ENCODE results near the gene CYP1B1. TPM values are rescaled to one million over a fixed set of nuclear protein-coding genes. Genes with fewer than 3 reads are reported as not detected.
A peak's percentile ranks its signal among the peaks of the same experiment; 100 is the strongest.

Gene CYP1B1
- polyA plus RNA-seq, 3 donors = 63.2 to 250 (median 162) TPM

DNA sequence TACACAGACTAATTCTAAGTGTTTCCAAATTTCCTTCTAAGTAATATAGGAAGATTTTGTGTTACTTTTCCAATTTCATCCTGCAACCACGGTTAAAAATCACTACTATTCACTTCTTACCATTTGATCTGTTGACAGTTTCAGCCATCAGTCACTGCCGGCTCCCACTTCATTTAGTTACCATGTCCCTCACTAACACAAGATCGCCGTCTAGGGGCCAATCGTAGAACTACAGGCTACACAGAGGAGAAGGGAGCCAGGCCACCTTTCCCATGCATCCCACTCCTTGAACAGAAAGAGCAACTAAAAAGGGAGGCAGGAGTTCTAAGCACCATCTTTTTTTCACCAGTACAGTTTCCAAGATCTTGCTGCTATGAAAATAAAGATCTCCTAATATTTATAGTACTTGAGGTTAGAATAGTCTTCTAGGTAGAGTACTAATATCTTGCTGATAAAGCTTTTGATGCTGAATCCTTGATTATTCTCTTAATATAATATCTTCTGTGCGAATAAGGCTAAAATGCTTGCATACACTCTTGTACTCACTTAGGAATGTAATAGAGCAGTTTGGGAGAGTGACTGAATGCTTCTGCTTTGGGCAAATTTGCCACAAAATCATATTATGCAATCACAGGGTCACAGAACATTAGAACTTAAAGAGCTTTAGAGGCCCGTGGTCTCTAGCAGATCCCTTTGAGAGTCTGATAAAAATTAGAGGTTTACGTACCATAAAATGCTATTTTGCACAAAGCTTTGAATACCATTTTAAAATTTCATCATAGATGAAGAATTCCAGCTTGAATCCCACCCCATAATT lies 39.5 kb upstream of the CYP1B1 start:
- H3K9me3 Mint-ChIP-seq = peaks cover 0 to 8% (median 2%) of the 10 kb centered on the region in 7 donors
- WGBS (ENCODE audit: insufficient coverage) = 0% methylated on average over 5 of the region's 8 CpGs
- Histone ChIP-seq H3K36me3 (replicated peaks in 1 of 2; ENCODE audit: control insufficient read depth in 1 of 2, insufficient read depth in 2 of 2, low read length in 2 of 2) (no peaks in the 10 kb centered on the region), H3K4me3 (replicated peaks in 1 of 3; ENCODE audit: low read depth in 2 of 3, low read length in 3 of 3) (peak overlapping the region in 1 of 3 experiments; percentile 37), H3K9me3 (replicated peaks in 1 of 2; ENCODE audit: control insufficient read depth in 1 of 2, insufficient read depth in 1 of 2, low read length in 2 of 2) (no peaks in the 10 kb centered on the region), H3K4me2 (replicated peaks; ENCODE audit: extremely low read depth, low read length, poor library complexity, severe bottlenecking) (peak overlapping the region; percentile 52), H3K9ac (ENCODE audit: insufficient read depth, low read length, poor library complexity, severe bottlenecking) (no peak overlapping the region), H3K27me3 (ENCODE audit: control insufficient read depth in 2 of 2, insufficient read depth in 2 of 2, low read length in 2 of 2) (no peaks in the 10 kb centered on the region), H3K79me2 (ENCODE audit: insufficient read depth, low read length) (no peaks in the 10 kb centered on the region), H3K27ac (ENCODE audit: low read depth in 1 of 2, low read length in 2 of 2) (peak overlapping the region in 1 of 2 donors; percentile 88), H3K4me1 (ENCODE audit: control insufficient read depth in 1 of 2, insufficient read depth in 2 of 2, low read length in 2 of 2) (peaks cover 46 to 55% of the 10 kb centered on the region in 2 donors), H4K20me1 (ENCODE audit: insufficient read depth, low read length) (no peaks in the 10 kb centered on the region), H2AFZ (ENCODE audit: insufficient read depth, low read depth, low read length, poor library complexity, severe bottlenecking) (peak overlapping the region; percentile 32)
- intact Hi-C loops (cut with micrococcal nuclease) = no loop called here
- peak; percentile 67 to 84 (median 83) for DNase-seq
- H3K27ac Mint-ChIP-seq = peak overlapping the region; percentile 83 to 94 (median 94)
- peaks cover 4 to 7% of the 10 kb centered on the region in 2 donors for H3K36me3 Mint-ChIP-seq
- H3K27me3 Mint-ChIP-seq (ENCODE audit: low read depth in 3 of 3) = peaks cover 0 to 2% (median 0%) of the 10 kb centered on the region in 3 donors
- peak overlapping the region; percentile 27 to 64 for H3K4me3 Mint-ChIP-seq
- peaks cover 57% of the 10 kb centered on the region for H3K4me1 Mint-ChIP-seq
- TF ChIP-seq, protein P1, sequence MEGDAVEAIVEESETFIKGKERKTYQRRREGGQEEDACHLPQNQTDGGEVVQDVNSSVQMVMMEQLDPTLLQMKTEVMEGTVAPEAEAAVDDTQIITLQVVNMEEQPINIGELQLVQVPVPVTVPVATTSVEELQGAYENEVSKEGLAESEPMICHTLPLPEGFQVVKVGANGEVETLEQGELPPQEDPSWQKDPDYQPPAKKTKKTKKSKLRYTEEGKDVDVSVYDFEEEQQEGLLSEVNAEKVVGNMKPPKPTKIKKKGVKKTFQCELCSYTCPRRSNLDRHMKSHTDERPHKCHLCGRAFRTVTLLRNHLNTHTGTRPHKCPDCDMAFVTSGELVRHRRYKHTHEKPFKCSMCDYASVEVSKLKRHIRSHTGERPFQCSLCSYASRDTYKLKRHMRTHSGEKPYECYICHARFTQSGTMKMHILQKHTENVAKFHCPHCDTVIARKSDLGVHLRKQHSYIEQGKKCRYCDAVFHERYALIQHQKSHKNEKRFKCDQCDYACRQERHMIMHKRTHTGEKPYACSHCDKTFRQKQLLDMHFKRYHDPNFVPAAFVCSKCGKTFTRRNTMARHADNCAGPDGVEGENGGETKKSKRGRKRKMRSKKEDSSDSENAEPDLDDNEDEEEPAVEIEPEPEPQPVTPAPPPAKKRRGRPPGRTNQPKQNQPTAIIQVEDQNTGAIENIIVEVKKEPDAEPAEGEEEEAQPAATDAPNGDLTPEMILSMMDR (IDR thresholded peaks at IDR 0.05) = peak; percentile 96

DNA sequence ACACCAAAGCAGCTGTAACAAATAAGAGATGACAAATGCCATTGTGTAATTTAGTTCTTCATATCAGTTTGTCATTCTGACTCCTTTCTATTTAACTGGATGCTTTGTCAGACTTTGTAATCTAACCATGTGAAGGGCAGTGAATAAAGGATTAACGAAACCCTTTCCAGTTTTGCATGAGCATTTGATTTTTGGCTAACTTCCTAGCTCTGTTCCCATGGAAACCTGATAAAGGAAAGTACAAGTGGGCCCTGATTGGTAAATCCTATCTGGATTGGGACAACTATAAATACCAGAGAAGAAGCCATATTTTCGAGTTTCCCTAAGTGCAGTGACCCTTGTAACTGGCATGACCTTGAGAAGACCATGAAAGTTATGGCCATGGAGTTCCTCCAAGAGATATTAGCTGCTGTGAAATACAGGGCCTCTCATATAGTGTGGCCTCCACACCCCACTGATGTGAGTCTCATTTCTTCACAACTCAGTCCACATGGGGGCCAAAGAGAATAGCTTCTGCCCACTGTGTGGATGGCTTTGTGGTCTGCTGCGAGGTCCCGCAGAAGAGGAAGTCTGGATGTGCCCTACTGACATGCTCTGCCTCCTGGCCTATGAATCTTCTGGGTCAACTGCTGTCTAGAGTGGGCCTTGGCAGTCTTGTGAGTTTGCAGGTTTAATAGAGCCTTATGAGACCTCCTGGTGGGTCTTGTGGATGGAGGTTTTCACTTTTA lies 38.2 kb upstream of the CYP1B1 start:
- Histone ChIP-seq H3K4me3 (replicated peaks in 1 of 3; ENCODE audit: low read depth in 2 of 3, low read length in 3 of 3) (no peak overlapping the region), H3K4me2 (replicated peaks; ENCODE audit: extremely low read depth, low read length, poor library complexity, severe bottlenecking) (no peak overlapping the region), H3K9ac (ENCODE audit: insufficient read depth, low read length, poor library complexity, severe bottlenecking) (no peak overlapping the region), H3K9me3 (replicated peaks in 1 of 2; ENCODE audit: control insufficient read depth in 1 of 2, insufficient read depth in 1 of 2, low read length in 2 of 2) (no peaks in the 10 kb centered on the region), H3K27ac (ENCODE audit: low read depth in 1 of 2, low read length in 2 of 2) (peak overlapping the region; percentile 15 to 88), H4K20me1 (ENCODE audit: insufficient read depth, low read length) (no peaks in the 10 kb centered on the region), H3K36me3 (replicated peaks in 1 of 2; ENCODE audit: control insufficient read depth in 1 of 2, insufficient read depth in 2 of 2, low read length in 2 of 2) (no peaks in the 10 kb centered on the region), H3K4me1 (ENCODE audit: control insufficient read depth in 1 of 2, insufficient read depth in 2 of 2, low read length in 2 of 2) (peaks cover 44 to 46% of the 10 kb centered on the region in 2 donors), H2AFZ (ENCODE audit: insufficient read depth, low read depth, low read length, poor library complexity, severe bottlenecking) (no peak overlapping the region), H3K79me2 (ENCODE audit: insufficient read depth, low read length) (no peaks in the 10 kb centered on the region), H3K27me3 (ENCODE audit: control insufficient read depth in 2 of 2, insufficient read depth in 2 of 2, low read length in 2 of 2) (no peaks in the 10 kb centered on the region)
- 42% methylated on average over 4 of the region's 4 CpGs for WGBS (ENCODE audit: insufficient coverage)
- Mint-ChIP-seq H3K27me3 (ENCODE audit: low read depth in 3 of 3) (peaks cover 0 to 2% (median under 1%) of the 10 kb centered on the region in 3 donors), H3K36me3 (peaks cover 4 to 5% of the 10 kb centered on the region in 2 donors), H3K27ac (peak overlapping the region; percentile 82 to 92 (median 88)), H3K4me1 (peaks cover 46% of the 10 kb centered on the region), H3K9me3 (peaks cover 0 to 7% (median 2%) of the 10 kb centered on the region in 7 donors), H3K4me3 (no peak overlapping the region)
- TF ChIP-seq, protein P1 (IDR thresholded peaks at IDR 0.05) = no peak
- DNase-seq = peak; percentile 70 to 84 (median 82)
- intact Hi-C loops (cut with micrococcal nuclease) = no loop called here
